GM12801 (cell line): Measurements from ENCODE around the gene TSPAN32.

ENCODE experiments used
- TF ChIP-seq, protein P1 (sequence below): IDR thresholded peaks from one replicate; pipeline ENCODE4 v1.5.1; 2011; ENCODE audit warnings: control low read depth; ENCODE audit not compliant: insufficient read length; ENCODE audit errors: extremely low read depth

The TSPAN32 gene

DNA sequence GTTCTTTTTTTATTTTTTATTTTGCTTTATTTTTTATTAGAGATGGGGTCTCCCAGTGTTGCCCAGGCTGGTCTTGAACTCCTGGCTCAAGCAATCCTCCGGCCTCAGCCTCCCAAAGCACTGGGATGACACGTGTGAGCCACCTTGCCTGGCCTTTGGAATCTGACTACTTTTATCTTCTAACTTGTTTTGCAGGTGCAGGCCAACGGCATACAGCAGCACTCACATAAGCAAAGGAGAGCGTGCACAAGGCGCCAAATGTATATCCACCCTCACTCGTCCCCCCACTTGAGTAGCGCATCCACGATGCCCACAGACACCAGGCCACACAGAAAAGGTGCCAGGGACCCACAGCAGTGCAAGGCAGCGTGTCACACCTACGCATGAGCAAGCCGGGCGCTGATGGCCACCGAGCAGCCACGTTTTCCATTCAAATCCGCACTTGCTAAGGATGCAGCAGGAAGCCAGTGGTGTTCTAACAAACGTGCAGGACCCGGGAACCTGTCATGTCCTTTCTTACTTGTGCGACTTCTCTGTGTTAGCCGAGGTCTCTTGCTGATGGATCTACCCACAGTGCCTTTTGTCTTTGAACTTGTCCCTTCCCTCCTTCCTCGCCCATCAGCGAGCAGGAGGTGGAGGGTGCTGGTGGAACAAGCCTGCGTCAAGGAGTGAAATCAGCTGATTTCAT, 37.3 kb upstream of the TSPAN32 start:
- TF ChIP-seq, protein P1, sequence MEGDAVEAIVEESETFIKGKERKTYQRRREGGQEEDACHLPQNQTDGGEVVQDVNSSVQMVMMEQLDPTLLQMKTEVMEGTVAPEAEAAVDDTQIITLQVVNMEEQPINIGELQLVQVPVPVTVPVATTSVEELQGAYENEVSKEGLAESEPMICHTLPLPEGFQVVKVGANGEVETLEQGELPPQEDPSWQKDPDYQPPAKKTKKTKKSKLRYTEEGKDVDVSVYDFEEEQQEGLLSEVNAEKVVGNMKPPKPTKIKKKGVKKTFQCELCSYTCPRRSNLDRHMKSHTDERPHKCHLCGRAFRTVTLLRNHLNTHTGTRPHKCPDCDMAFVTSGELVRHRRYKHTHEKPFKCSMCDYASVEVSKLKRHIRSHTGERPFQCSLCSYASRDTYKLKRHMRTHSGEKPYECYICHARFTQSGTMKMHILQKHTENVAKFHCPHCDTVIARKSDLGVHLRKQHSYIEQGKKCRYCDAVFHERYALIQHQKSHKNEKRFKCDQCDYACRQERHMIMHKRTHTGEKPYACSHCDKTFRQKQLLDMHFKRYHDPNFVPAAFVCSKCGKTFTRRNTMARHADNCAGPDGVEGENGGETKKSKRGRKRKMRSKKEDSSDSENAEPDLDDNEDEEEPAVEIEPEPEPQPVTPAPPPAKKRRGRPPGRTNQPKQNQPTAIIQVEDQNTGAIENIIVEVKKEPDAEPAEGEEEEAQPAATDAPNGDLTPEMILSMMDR, result no peak

DNA sequence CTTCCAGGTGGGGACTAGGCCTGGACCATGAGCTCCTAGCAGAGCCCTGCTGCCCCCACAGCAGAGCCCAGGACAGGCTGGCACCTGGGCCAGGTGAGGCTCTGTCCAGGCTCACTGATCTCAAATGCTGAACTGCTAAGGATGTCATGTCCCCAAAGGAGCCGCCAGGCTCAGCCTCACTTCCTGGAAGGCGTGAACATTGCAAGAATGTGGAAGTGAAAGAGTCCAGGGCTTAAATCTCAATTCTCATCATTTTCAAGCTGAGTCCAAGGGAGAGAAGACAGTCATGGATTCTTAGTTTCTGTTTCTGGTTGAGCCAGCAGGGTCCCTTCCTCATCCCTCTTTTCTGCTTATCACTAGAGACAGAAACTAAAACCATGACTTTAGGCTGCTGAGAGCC, 36.4 kb upstream of the TSPAN32 start:
- TF ChIP-seq, protein P1, result no peak

DNA sequence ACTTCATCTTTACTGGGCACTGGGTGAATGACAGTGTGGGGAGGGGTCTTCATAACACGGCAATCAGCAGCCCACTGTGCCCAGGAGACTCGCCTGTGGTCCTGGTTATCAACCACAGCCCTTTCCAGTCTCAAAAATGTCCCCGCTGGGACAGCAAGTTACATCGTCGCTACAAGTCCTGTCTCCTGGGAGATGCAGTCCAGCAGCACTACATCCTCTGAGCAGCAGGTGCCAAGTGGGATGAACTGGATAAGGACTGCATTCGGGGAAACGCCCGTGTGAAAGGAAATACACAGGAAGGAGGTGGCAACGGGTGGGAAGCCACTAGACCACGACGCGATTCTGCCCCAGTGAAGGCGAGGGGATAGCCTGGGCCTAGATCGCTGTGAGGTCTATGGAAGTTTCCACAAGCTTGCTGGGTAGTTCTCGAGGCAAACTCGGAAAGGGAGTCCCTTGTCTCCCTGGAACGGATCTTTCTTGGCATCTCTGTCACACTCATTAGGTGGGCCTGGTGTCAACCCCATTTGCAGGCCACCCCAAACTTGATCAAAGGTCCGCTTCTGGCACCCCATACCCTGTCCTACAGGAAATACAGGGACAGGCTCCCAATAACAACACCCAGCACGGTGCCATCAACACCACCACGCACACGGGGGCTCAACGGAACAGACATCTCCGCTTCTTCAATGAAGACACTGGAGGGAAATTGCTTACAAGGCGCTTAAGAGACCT, 35.8 kb upstream of the TSPAN32 start:
- TF ChIP-seq, protein P1, result no peak

DNA sequence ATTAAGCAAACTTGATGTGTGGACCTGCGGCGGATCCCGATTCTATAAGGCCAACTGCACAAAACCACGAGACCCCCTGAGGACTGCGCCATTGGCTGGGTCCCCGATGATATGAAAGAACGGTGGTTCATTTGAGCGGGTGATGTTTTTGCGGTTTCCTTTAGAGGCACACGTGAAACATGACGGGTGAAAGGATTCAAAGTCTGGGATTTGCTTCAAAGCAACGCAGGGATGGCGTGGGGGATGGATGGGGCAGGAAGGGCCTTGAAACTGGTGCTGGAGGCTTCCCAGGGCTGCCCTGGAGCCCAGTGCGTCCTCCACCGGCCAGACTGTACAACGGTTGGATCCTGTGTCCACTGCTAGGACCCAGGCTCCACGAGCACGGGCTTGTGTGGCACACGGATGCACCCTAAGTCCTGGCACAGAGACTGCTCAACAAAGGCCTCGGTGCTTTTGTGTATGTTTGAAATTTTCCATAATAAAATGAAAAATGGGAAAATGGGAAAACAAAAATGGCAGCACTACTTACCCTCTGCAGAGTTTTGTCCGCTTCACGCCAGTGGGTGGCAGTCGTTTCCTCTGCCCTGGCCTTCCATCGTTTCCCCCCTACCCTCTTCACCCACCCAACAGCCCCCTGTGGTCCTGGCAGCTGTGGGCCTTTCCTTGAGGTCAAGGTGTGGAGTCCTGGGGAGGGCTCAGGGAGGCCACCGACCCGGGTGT, 35.1 kb upstream of the TSPAN32 start:
- TF ChIP-seq, protein P1, result no peak

DNA sequence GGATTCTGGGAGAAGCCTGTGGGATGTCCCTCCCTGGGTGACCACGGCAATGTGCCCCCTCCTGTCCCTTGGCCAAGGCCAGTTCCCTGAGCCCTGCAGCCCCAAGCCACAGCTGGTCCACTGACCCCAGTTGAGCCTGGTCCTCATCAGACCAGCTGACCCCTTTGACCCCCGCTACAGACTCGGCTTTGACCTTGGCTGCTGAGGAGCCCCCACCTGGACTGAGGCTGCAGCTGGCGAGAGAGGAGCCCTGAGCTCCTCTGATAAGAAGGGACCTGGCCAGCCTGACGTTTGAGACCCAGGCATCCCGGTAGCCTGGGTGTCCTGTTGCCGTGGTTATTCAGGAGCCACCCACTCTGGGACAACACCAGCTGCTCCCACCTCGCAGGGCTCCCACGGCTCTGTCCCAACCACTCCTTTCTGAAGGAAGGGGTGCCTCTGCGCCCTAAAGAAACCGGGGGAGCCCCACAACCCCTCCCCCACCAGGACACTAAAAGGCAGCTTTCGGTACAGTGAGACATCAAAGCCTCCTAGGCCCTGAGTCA, 34.4 kb upstream of the TSPAN32 start:
- TF ChIP-seq, protein P1, result no peak

DNA sequence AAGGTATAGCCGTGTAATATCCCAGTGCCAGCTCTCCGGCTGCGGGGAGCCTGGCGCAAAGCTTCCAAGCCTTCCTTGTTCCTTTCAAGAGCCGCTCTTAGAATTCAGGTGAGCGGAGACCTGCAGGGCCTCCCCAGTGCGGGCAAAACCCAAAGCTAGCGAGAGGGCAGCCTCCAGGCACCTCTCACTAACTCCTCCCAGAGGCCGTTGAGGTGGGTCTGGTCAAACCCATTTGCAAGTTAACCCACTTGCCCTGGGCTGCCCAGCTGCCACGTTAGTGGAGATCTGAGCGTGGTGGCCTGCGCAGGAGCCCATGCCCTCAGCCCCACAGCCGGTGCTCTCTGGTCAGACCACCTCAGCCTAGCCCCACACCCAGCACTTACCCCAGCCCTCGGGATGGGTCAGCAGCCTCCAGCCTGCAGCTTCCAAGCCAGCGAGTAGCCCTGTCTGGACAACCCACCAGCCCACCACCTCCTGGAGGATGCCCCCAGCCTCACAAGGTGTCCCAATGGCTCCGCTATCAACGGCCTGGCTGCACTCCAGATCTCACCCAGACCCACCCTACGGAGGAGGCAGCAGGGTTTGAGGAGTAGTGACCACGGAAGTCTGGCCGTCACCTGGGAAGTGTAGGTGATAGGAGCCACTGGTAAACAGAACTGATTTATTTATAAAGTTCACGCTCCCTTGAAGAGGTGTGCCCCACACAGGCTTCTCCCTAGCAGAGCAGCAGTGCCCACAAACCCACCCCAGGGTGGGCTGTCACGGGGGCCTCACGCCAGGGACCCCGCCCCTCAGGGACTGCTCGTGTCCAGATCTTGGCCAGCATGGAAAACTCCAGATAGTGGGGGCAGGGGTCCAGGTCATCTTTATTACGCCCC, 33.7 kb upstream of the TSPAN32 start:
- TF ChIP-seq, protein P1, result no peak
